Ishikawa (cell line): ENCODE measurements around the gene IBA57.

Experiments used
- EGR1 ChIP-seq: IDR thresholded peaks from 2 replicates; pipeline ENCODE4 v1.6.1; 2012
- EP300 ChIP-seq: IDR thresholded peaks from 2 replicates; pipeline ENCODE4 v1.6.1; 2012; ENCODE audit warnings: borderline replicate concordance
- FOXM1 ChIP-seq: IDR thresholded peaks from 2 replicates; pipeline ENCODE4 v1.6.1; 2012; ENCODE audit warnings: low read depth, borderline replicate concordance
- MAX ChIP-seq: IDR thresholded peaks from 2 replicates; pipeline ENCODE4 v1.6.1; 2012
- NFIC ChIP-seq: IDR thresholded peaks from 2 replicates; pipeline ENCODE4 v1.6.1; 2012
- RAD21 ChIP-seq: IDR thresholded peaks from 2 replicates; pipeline ENCODE4 v1.6.1; 2012; ENCODE audit warnings: low read depth
- TCF12 ChIP-seq: IDR thresholded peaks from 2 replicates; pipeline ENCODE4 v1.6.1; 2012; ENCODE audit warnings: low read depth
- YY1 ChIP-seq: IDR thresholded peaks from 2 replicates; pipeline ENCODE4 v1.6.1; 2012; ENCODE audit warnings: low read depth

- no peak for TF ChIP-seq EP300
- TF ChIP-seq NFIC: no peak
- TF ChIP-seq YY1: no peak
- no peak for TF ChIP-seq MAX
- no peak for TF ChIP-seq RAD21
- TF ChIP-seq TCF12: no peak
- TF ChIP-seq FOXM1: no peak
- TF ChIP-seq EGR1: no peak
Observed at GRCh38 chr1:228120857-228121489, 44.6 kb upstream of the IBA57 start.
